Activated naive CD4-positive, alpha-beta T cell treated with anti-CD3 and anti-CD28 coated beads, Interleukin-2, amount 50 U/mL, for 72 hours (primary cell): ENCODE data around the gene ZNF697. TPM values are rescaled to one million over a fixed set of nuclear protein-coding genes. Genes with fewer than 3 reads are reported as not detected.
"Not testable (repeated sequence)": the region's sequence is repeated elsewhere in the genome, so short reads cannot be mapped to it uniquely, and the experiment has no call there.

Source experiments
- ATAC-seq, 2 donors: fragments of 150-1000 bp; cut with Tn5 transposase; 2 replicates each; pipeline ENCODE4 v1.10.0; 2021; ENCODE audit warnings: mild to moderate bottlenecking in 2 of 2, moderate library complexity in 2 of 2
- DNase-seq, 2 donors: peaks; one replicate each; pipeline ENCODE4 v3.0.0; 2021 to 2022; ENCODE audit warnings: low spot score in 2 of 2
- H3K27ac Mint-ChIP-seq, 2 donors: one replicate each; pipeline ENCODE4 v1.8.0; 2022; ENCODE audit warnings: mild to moderate bottlenecking in 2 of 2, mixed read lengths in 2 of 2
- H3K36me3 Mint-ChIP-seq, 2 donors: one replicate each; pipeline ENCODE4 v1.8.0; 2022; ENCODE audit warnings: mixed read lengths in 2 of 2
- H3K9me3 Mint-ChIP-seq, 2 donors: one replicate each; pipeline ENCODE4 v1.8.0; 2022; ENCODE audit warnings: mixed read lengths in 2 of 2
- total RNA-seq, 2 donors: library from RNA; stranded (reverse); gene quantifications; one replicate each; pipeline ENCODE4 v1.2.3, GENCODE V29; 2022

Gene ZNF697
- total RNA-seq = under 1 TPM; 0.09 to 0.70 TPM

- no peaks in the 10 kb centered on the region for H3K36me3 Mint-ChIP-seq
- H3K27ac Mint-ChIP-seq = peak within 1 kb of the TSS in 1 of 2 donors; percentile 38
- DNase-seq = peak; percentile 58 to 59
- peaks cover 4% of the 10 kb centered on the region in 2 donors for H3K9me3 Mint-ChIP-seq
- peak; percentile 77 to 82 for ATAC-seq
Observed at GRCh38 chr1:119647734-119648619, at the start of gene ZNF697. Gene ZNF697, minus strand, starts transcription at chr1:119648266. Its CDS starts 22,166 bp downstream, at chr1:119626100.

DNA sequence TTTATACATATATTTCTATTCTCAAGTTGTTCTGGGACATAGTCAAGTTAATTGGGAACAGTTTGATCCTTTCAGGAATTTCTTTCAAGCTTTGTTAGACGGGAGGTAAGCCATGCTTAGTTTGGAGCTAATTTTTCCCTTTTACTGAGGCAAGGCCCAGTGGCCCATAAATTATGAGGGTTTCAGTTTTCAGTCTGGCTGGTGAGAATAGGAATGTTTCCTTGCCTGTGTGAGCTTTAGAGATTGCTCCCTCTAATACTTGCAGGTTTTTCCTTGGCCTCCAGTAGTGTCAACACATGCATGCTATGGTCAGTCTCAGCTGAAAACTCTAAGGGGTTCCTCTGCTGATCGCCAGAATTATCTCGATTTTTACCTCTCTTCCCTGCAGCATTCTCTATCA is 49.5 kb upstream of the ZNF697 start:
- peaks cover 19 to 28% of the 10 kb centered on the region in 2 donors for H3K9me3 Mint-ChIP-seq
- H3K27ac Mint-ChIP-seq = no peak overlapping the region
- no peak for ATAC-seq
- DNase-seq = no peak
- H3K36me3 Mint-ChIP-seq = peaks cover 19 to 26% of the 10 kb centered on the region in 2 donors

GRCh38 chr1:119696863-119697262 is 48.8 kb upstream of the ZNF697 start:
- peaks cover 15 to 19% of the 10 kb centered on the region in 2 donors for H3K36me3 Mint-ChIP-seq
- H3K27ac Mint-ChIP-seq, ATAC-seq, DNase-seq: not testable (repeated sequence)
- H3K9me3 Mint-ChIP-seq = peaks cover 13 to 29% of the 10 kb centered on the region in 2 donors

DNA sequence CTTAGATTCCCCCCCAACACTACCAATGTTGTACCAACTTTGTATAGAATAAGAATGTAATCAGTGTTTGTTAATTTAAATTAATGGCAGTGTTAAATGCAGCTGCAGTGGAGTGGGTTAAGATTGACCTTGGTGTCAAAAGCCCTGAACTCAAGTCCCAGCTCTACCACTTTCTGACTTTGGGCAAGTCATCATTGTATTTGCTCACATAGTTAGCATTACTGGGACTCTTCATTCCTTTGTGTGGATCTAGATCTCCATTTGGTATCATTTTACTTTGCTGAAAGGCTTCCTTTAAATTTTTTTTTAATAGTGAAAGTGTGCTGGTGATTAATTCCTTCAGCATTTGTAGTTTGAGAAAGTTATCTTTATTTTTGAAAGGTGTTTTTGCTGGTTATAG is 41.4 kb upstream of the ZNF697 start:
- peaks cover 0 to 12% of the 10 kb centered on the region in 2 donors for H3K9me3 Mint-ChIP-seq
- H3K27ac Mint-ChIP-seq = no peak overlapping the region
- no peak for ATAC-seq
- DNase-seq = no peak
- peaks cover 0 to 8% of the 10 kb centered on the region in 2 donors for H3K36me3 Mint-ChIP-seq

DNA sequence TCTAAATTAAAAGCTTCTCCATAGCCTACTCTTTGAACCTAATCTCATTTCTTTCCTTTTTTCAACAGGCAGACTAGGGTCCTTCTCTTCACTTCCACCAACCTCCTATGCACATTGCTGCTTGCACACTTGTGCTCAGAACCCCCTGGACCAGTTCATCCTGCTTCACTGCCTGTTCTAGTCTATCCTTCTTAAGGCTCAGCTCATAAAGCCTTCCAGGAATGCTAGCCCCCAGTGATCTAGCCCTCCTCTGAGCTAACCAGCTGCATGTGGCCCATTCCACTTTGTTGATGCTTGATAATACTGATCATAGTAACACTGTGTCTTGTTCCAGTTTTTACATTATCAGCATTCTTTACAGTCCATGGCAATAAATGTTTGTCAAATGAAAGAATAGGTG is 40.7 kb upstream of the ZNF697 start:
- H3K27ac Mint-ChIP-seq = no peak overlapping the region
- no peak for DNase-seq
- no peak for ATAC-seq

GRCh38 chr1:119687434-119688079 is 39.5 kb upstream of the ZNF697 start:
- DNase-seq (no peak), ATAC-seq (no peak)
- H3K27ac Mint-ChIP-seq = no peak overlapping the region
- peaks cover 0 to 4% of the 10 kb centered on the region in 2 donors for H3K9me3 Mint-ChIP-seq
- no peaks in the 10 kb centered on the region for H3K36me3 Mint-ChIP-seq

More for the DNA sequence above, 40.7 kb upstream of the ZNF697 start:
- Mint-ChIP-seq H3K9me3 (peaks cover 0 to 8% of the 10 kb centered on the region in 2 donors), H3K36me3 (peaks cover 0 to 4% of the 10 kb centered on the region in 2 donors)

DNA sequence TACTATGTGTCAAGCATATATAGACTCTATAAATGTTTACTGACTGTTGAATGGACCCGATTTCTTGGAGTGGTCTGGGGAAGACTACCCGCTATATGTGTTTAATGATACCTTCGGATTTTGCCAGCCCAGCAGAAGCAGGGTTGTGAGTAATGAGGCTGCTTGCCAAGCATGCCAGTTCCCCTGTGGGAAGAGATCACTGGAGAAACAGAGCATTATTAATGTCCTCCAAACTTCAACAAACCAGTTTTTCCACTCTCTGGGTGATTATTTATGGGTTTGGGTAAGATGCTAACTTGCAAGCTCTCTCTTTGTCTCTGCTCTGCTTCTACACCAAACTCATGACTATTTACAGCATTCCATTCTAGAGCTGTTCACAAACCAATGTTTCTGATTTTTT is 38.6 kb upstream of the ZNF697 start:
- ATAC-seq = no peak
- no peaks in the 10 kb centered on the region for H3K36me3 Mint-ChIP-seq
- no peak overlapping the region for H3K27ac Mint-ChIP-seq
- H3K9me3 Mint-ChIP-seq = peaks cover 0 to under 1% of the 10 kb centered on the region in 2 donors
- DNase-seq = no peak

DNA sequence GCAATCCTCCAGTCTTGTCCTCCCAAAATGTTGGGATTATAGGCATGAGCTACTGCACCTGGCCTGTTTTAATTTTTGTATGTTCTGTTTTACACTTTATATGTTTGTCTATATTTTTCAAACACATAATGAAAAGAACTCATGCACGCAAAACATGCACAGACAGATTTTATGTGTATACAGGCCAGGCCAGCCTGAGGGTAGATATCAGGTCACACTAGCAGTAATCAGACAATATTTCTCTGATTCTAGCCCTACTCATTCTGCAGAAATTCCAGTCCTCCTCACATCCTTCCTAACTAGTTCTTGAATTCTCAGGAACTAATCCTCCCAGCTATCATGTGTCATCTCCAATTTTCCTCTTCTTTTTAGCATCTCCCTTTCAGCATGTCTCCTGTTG is 35.8 kb upstream of the ZNF697 start:
- ATAC-seq (no peak), DNase-seq (no peak)
- no peak overlapping the region for H3K27ac Mint-ChIP-seq
- H3K9me3 Mint-ChIP-seq = no peaks in the 10 kb centered on the region
- H3K36me3 Mint-ChIP-seq = no peaks in the 10 kb centered on the region

DNA sequence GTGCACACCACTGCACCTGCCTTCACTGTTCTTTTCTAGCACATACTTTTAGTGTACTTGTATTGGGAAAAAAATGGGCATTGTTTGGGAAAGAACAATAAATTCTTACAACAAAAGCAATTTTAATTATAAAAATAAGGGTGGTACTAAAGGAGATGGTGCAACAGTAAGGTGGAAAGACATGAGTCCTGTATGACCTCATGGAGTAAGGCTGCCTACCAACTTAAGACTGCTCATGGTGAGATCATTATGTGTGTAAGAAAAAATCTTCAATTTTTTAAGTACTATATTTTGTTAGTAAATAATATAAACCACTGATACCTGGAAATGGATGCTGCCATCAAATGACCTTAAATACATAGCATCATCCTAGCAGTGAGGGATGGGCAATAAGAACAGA is 34.1 kb upstream of the ZNF697 start:
- Mint-ChIP-seq H3K27ac (no peak overlapping the region), H3K9me3 (no peaks in the 10 kb centered on the region), H3K36me3 (no peaks in the 10 kb centered on the region)
- ATAC-seq (no peak), DNase-seq (no peak)

DNA sequence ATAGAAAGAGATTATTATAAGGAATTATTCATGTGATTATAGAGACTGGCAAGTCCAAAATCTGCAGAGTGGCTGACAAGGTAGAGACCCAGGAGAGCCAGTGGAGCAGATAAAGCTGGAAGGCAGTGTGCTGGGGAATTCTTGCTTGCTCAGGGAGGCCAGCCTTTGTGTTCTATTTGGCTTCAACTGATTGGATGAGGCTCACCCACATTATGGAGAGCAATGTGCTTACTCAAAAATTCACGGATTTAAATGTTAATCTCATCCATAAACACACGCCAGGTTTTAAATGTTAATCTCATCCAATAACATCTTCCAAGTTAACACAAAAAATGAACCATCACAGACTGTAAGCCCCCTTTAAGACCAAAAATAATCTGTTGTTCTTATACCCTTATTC is 33.5 kb upstream of the ZNF697 start:
- no peak for DNase-seq
- no peak overlapping the region for H3K27ac Mint-ChIP-seq
- H3K9me3 Mint-ChIP-seq = no peaks in the 10 kb centered on the region

DNA sequence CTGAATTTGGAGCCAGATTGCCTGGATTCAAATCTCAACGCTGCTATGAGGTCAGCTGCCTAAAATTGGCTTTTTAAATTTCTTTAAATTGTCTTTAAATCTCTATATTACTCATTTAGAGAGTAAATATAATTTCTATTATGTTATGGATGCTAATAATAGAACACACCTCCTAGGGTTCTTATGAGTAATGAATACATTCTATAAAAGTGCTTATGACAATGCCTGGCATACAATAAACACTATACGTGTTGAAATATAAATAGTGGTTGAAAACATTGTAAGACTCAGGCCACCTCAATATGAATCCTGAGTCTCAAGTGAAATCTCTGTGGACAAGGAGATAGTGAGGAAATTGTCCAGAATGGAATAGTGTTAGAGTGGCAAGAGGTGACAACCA is 32.7 kb upstream of the ZNF697 start:
- Mint-ChIP-seq H3K9me3 (no peaks in the 10 kb centered on the region), H3K27ac (no peak overlapping the region)
- ATAC-seq = no peak

More for the DNA sequence above, 33.5 kb upstream of the ZNF697 start:
- no peak for ATAC-seq
- no peaks in the 10 kb centered on the region for H3K36me3 Mint-ChIP-seq

GRCh38 chr1:119680193-119680592 is 32.1 kb upstream of the ZNF697 start:
- ATAC-seq (no peak), DNase-seq (no peak)
- Mint-ChIP-seq H3K36me3 (no peaks in the 10 kb centered on the region), H3K9me3 (no peaks in the 10 kb centered on the region), H3K27ac (no peak overlapping the region)

More for the DNA sequence above, 32.7 kb upstream of the ZNF697 start:
- H3K36me3 Mint-ChIP-seq = no peaks in the 10 kb centered on the region
- no peak for DNase-seq

DNA sequence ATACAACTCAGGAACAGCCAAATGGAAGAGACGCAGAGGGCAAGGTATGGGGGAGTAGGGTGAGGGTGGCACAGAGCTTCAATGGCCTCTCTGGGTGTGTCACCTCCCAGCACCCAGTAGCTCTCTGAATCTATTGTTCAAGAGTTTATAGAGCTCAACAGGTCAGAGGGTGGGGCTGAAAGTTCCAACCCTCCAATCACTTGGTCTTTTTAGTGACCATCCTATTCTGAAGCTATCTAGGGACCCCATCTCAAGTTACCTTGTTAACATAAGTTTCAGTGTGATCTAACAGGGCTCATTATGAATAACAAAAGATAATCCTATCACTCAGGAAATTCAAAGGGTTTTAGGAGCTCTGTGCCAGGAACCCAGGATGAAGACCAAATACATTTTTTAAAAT is 31.2 kb upstream of the ZNF697 start:
- no peak for ATAC-seq
- Mint-ChIP-seq H3K9me3 (no peaks in the 10 kb centered on the region), H3K27ac (no peak overlapping the region), H3K36me3 (no peaks in the 10 kb centered on the region)
- DNase-seq = no peak

DNA sequence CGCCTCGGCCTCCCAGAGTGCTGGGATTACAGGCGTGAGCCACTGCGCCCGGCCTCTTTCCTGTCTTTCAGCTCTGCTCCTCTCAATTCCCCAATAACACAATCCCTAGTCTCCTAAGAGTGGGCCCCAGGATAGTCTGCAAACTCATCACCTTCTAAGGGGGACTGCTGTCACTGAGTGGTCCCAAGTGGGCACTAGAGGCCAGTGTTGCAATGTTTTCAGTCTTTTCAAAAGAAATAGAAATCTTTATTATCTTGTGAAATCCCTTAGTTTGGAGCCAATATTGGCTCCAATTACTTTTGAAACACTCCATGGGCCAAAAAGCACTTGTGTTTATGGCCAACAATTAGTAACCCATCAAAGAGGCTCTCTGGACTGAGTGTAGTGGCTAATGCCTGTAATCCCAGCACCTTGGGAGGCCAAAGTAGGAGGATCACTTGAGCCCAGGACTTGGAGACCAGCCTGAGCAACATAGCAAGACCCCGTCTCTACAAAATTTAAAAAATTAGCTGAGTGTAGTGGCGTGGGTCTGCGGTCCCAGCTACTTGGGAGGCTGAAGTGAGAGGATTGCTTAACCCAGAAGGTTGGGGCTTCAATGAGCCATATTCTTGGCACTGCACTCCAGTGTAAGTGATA is 28.6 kb upstream of the ZNF697 start:
- Mint-ChIP-seq H3K27ac (no peak overlapping the region), H3K36me3 (no peaks in the 10 kb centered on the region), H3K9me3 (no peaks in the 10 kb centered on the region)
- ATAC-seq = no peak
- no peak for DNase-seq

- no peak overlapping the region for H3K27ac Mint-ChIP-seq
- peak; percentile 70 to 72 for ATAC-seq
- H3K9me3 Mint-ChIP-seq = no peaks in the 10 kb centered on the region
- peak in 1 of 2 donors; percentile 75 for DNase-seq
- no peaks in the 10 kb centered on the region for H3K36me3 Mint-ChIP-seq
Observed at GRCh38 chr1:119675349-119676345, 27.6 kb upstream of the ZNF697 start.

- Mint-ChIP-seq H3K36me3 (no peaks in the 10 kb centered on the region), H3K27ac (no peak overlapping the region), H3K9me3 (no peaks in the 10 kb centered on the region)
- DNase-seq = no peak
- no peak for ATAC-seq
Observed at GRCh38 chr1:119674835-119675289, 26.8 kb upstream of the ZNF697 start.
